IPS-18a (cell line): ENCODE results near the gene RAB34.

Source experiments
- H3K27ac ChIP-seq: one replicate; pipeline ENCODE4 v1.5.1; 2013; ENCODE audit warnings: low read length
- H3K27me3 ChIP-seq: one replicate; pipeline ENCODE4 v1.6.1; 2013; ENCODE audit warnings: mild to moderate bottlenecking, low read length; ENCODE audit not compliant: control insufficient read depth, insufficient read depth
- H3K36me3 ChIP-seq: one replicate; pipeline ENCODE4 v1.6.1; 2013; ENCODE audit warnings: low read depth, low read length; ENCODE audit not compliant: control insufficient read depth
- H3K4me1 ChIP-seq: one replicate; pipeline ENCODE4 v1.6.1; 2013; ENCODE audit warnings: low read depth, low read length; ENCODE audit not compliant: control insufficient read depth
- H3K4me3 ChIP-seq: one replicate; pipeline ENCODE4 v1.5.1; 2013; ENCODE audit warnings: low read length
- H3K9ac ChIP-seq: one replicate; pipeline ENCODE4 v1.6.1; 2013; ENCODE audit warnings: mild to moderate bottlenecking, low read length, moderate library complexity
- H3K9me3 ChIP-seq: one replicate; pipeline ENCODE4 v1.6.1; 2013; ENCODE audit warnings: low read depth, low read length; ENCODE audit not compliant: control insufficient read depth

RAB34 gene

DNA sequence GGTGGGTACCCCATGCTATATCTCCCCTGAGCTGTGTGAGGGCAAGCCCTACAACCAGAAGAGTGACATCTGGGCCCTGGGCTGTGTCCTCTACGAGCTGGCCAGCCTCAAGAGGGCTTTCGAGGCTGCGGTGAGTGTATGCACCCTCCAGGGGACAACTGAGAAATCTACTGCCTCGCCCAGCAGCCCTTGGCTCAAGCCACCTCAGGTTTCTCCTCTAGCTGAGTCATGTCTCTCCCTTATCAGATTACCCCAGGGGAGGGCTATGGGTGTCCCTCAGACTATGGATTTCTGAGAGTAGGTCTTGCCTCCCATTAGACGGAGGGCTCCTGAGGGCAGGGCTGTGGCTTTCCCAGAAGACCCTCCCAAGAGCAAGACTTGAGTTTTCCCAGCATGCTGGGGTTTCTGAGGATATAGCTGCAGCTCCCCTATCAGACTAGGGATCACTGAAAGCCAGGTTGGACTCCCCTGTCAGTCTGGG, 17.6 kb upstream of the RAB34 start:
- H3K27me3 ChIP-seq = no peaks in the 10 kb centered on the region

DNA sequence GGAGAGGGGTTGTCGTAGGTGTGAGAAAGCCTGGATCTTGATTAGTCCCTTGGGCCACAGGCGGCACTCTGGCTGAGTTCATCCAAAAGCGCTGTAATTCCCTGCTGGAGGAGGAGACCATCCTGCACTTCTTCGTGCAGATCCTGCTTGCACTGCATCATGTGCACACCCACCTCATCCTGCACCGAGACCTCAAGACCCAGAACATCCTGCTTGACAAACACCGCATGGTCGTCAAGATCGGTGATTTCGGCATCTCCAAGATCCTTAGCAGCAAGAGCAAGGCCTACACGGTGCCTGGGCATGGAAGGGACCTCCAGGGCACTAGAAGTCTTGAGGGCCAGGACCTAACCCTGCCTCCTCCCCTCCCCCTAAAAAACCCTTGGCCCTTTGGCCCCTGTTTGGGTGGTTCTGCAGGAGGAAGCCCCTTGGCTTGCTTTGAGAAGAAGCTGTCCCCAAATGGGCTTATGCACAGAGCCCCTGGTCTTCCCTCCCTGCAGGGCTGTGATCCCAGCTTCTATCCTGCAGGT, 17.1 kb upstream of the RAB34 start:
- peaks cover 4% of the 10 kb centered on the region for H3K36me3 ChIP-seq
- H3K27me3 ChIP-seq = no peaks in the 10 kb centered on the region
- no peak overlapping the region for H3K27ac ChIP-seq
- H3K4me3 ChIP-seq = no peak overlapping the region
- no peak overlapping the region for H3K9ac ChIP-seq
- H3K4me1 ChIP-seq = no peaks in the 10 kb centered on the region
- no peaks in the 10 kb centered on the region for H3K9me3 ChIP-seq

More for the DNA sequence above, 17.6 kb upstream of the RAB34 start:
- Histone ChIP-seq H3K36me3 (peaks cover 4% of the 10 kb centered on the region), H3K9ac (no peak overlapping the region), H3K27ac (no peak overlapping the region), H3K9me3 (no peaks in the 10 kb centered on the region), H3K4me3 (no peak overlapping the region), H3K4me1 (no peaks in the 10 kb centered on the region)

DNA sequence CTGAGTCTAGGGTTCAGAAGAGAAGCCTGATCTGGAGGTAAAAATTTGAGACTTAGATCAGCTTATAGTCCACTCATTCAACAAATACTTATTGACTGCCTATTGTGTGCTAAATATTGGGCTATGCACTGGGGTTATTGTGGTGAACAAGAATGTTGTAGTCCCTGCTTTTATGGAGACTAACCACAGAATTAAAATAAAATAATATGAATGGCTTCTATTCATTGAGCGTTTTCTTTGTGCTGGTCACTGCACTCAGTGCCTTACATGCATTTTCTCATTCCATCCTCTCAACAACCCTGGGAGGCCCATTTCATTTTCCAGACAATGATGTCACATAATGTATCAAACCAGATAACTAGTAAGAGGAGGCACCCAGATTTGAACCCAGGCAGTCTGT, 15.7 kb upstream of the RAB34 start:
- Histone ChIP-seq H3K27ac (no peak overlapping the region), H3K9ac (no peak overlapping the region), H3K9me3 (no peaks in the 10 kb centered on the region), H3K4me3 (no peak overlapping the region), H3K4me1 (no peaks in the 10 kb centered on the region), H3K27me3 (no peaks in the 10 kb centered on the region), H3K36me3 (no peaks in the 10 kb centered on the region)

DNA sequence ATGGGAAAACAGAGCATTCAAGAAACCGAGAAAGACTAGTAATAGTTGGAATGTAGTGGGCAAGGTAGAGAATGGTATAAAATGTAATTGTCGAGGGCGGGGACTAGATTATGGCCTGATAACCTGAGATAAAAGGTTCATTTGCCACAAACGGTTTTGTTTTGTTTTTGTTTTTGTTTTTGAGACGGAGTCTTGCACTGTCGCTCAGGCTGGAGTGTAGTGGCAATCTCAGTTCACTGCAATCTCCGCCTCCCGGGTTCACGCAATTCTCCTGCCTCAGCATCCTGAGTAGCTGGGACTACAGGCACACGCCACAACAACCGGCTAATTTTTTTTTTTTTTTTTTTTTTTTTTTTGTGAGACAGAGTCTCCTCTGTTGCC, 12.3 kb upstream of the RAB34 start:
- H3K9me3 ChIP-seq = no peaks in the 10 kb centered on the region
- no peaks in the 10 kb centered on the region for H3K27me3 ChIP-seq
- no peak overlapping the region for H3K9ac ChIP-seq
- H3K36me3 ChIP-seq = peaks cover 3% of the 10 kb centered on the region
- no peak overlapping the region for H3K4me3 ChIP-seq
- no peak overlapping the region for H3K27ac ChIP-seq
- peaks cover 3% of the 10 kb centered on the region for H3K4me1 ChIP-seq

DNA sequence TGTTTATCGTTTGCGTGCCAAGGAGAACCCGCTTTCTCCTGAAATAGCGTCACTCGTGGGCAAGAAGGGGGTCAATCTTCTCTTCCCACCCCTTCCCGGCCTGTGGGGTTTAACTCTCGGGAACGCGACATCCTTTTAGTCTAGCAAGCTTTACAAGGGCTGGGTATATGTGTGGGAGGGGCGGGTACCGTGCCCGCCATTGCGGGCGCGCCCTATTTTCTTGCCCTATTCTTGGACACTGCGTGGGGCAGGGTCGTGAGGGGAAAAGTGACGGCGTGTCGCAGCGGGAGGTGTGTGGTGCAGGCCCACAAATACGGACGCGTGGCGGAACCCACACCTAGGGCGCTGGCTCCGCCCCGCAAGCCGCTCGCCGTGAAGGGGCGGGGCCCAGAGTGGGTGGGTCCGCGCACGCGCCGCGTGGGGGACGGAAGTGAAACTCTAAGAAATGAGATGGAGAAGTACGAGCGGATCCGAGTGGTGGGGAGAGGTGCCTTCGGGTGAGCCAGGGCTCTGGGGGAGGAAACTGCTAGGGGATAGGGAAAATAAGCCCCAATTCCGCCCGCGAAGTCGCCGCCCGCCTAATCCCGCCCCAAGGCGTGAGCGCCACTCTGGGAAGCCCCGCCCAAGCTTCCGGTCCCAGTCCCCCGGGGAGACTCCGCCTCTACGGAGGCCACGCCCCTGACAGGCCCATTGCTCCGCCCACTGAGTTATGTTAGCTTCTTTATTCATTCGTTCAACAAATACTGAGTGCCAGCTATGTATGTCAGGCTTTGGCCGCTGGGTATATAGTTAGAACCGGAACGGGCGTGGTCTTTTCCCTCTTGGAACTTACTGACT, 10.9 kb upstream of the RAB34 start, which contains the start of gene NEK8:
Gene NEK8, plus strand, starts transcription at position 425 of the 837 bp plus-strand sequence. Its CDS starts 26 bp downstream, at position 451.
- H3K27me3 ChIP-seq = no peaks in the 10 kb centered on the region
- peaks cover 6% of the 10 kb centered on the region for H3K4me1 ChIP-seq
- H3K27ac ChIP-seq = peak within 1 kb of the TSS; percentile 83
- no peaks in the 10 kb centered on the region for H3K9me3 ChIP-seq
- peak within 1 kb of the TSS; percentile 84 for H3K9ac ChIP-seq
- peak within 1 kb of the TSS; percentile 96 for H3K4me3 ChIP-seq
- peaks cover 15% of the 10 kb centered on the region for H3K36me3 ChIP-seq

DNA sequence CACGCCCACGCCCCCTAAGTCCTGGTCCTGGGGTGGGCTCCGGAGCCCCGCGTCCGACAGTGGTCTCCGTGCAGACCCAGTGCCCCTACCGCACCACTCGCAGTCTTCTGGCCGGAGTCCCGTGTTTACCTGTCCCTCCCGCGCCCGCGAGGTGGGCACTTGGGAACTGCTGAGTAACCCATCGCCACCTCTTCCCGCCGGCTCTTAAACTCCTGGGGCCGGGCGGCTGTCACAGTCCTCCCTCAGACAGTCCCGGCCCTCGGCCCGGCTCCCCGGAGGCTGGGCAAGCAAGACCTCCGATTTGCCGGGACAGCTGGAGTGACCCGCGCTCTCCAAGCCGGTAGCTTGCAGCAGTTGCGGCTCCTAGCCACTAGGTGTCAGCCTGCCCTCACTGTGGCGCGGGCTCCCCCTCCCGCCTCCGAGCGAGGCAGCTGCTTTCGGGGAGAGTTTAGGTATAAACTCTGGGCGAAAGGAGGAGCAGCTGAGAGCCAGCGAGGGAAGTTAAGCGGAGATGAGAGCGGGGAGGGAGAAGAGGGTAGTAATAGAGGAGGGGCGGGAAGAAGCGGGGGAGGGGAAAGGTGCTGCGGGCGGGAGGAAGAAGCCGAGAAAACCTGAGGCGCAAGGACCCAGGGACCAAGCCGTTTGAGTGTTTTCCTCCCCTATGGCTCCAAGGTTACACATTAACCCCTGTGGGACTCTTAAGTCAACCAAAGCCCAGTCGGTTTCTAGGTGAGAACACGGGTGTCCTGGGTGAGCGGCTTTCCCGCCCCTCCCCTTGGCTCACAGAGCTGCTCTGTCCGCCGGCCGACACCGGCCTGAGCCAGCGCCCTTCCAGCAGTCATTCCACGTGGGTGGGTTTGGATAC, 9.2 kb upstream of the RAB34 start:
- Histone ChIP-seq H3K4me3 (peak overlapping the region; percentile 96), H3K9ac (peak overlapping the region; percentile 84), H3K36me3 (peaks cover 30% of the 10 kb centered on the region), H3K27ac (peak overlapping the region; percentile 66), H3K27me3 (no peaks in the 10 kb centered on the region), H3K9me3 (no peaks in the 10 kb centered on the region), H3K4me1 (peaks cover 15% of the 10 kb centered on the region)

DNA sequence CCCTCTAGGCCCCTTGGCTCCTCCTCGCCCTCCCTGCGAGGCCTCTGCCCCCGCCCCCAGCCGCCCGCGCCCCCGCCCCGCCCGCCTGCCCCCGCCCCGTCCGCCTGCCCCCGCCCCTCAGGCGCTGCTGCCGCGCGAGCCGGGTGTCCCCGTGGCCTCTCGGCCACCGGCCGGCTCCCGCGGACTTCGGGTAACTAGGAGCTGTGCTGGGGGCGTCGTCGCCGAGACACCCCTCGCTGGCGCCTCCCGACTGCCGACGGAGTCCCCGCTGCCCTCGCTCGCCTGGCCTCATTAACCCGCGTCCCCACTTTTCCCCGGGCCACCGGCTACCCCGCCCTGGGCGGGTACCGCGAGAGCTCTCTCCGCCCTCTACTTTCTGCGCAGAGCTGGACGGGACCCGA, 8.6 kb upstream of the RAB34 start, which contains the start of gene TLCD1:
Gene TLCD1, minus strand, starts transcription at position 8 of the 401 bp plus-strand sequence. CDS start 136 bp downstream, outside the sequence.
- Histone ChIP-seq H3K4me1 (peaks cover 21% of the 10 kb centered on the region), H3K4me3 (peak within 1 kb of the TSS; percentile 96), H3K9me3 (no peaks in the 10 kb centered on the region)

DNA sequence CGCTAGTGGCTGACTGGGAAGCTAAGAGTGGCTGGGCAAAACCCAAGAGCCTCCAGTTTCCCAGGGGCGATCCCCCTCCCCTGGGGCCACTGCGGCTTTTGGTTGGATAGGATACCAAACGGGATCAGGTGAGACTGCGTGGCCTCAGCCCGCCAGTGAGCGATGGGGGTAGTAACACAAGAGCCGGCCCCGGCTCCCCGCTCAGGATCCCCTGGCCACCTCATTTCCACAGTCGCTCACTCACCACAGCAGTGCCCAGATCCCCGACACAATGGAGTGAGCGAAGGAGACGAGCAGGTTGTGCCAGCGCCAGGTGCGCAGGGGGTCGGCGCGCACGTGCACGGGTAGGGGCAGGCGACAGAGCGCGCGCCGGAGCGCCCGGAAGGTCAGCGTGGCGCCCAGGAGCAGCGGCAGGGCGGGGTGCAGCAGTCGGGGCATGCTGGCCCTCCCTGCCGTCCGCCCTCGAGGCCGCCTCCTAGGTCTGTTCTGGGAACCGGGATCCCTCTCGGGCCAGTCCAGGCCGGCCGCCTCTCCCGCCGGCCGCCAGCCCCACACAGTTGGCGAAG, 8.1 kb upstream of the RAB34 start:
- Histone ChIP-seq H3K36me3 (peaks cover 41% of the 10 kb centered on the region), H3K27me3 (no peaks in the 10 kb centered on the region), H3K27ac (peak overlapping the region; percentile 54), H3K9me3 (no peaks in the 10 kb centered on the region), H3K9ac (peak overlapping the region; percentile 92), H3K4me1 (peaks cover 23% of the 10 kb centered on the region), H3K4me3 (peak overlapping the region; percentile 64)

More for the DNA sequence above, 8.6 kb upstream of the RAB34 start, which contains the start of gene TLCD1:
- Histone ChIP-seq H3K36me3 (peaks cover 36% of the 10 kb centered on the region), H3K27ac (peak within 1 kb of the TSS; percentile 66), H3K27me3 (no peaks in the 10 kb centered on the region), H3K9ac (peak within 1 kb of the TSS; percentile 92)

DNA sequence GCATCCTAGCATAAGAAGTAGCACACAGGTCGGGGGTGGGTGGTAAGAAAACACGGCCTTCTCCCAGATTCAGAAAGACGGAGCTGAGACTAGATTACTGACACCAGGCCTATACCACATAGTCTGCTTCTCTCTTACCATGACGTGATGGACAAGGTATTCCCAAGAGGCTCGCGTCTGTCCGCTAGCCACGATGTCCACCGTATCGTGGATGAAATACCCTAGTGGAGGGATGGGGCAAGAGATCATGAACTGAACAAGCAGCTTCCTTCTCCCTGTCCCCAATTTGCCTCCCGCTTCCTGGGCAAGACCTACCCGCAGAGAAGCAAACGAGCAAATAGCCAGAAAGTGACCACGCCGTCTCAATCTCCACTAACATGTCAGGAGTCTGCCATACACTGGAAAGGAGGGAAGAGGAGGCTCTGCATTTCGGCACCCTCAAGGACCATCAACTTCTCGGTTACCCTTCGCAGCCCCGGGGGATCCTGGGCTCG, 7.5 kb upstream of the RAB34 start:
- peak overlapping the region; percentile 92 for H3K9ac ChIP-seq
- H3K27me3 ChIP-seq = no peaks in the 10 kb centered on the region
- H3K4me3 ChIP-seq = peak overlapping the region; percentile 64
- peak overlapping the region; percentile 54 for H3K27ac ChIP-seq
- no peaks in the 10 kb centered on the region for H3K9me3 ChIP-seq
- peaks cover 23% of the 10 kb centered on the region for H3K4me1 ChIP-seq
- H3K36me3 ChIP-seq = peaks cover 44% of the 10 kb centered on the region

DNA sequence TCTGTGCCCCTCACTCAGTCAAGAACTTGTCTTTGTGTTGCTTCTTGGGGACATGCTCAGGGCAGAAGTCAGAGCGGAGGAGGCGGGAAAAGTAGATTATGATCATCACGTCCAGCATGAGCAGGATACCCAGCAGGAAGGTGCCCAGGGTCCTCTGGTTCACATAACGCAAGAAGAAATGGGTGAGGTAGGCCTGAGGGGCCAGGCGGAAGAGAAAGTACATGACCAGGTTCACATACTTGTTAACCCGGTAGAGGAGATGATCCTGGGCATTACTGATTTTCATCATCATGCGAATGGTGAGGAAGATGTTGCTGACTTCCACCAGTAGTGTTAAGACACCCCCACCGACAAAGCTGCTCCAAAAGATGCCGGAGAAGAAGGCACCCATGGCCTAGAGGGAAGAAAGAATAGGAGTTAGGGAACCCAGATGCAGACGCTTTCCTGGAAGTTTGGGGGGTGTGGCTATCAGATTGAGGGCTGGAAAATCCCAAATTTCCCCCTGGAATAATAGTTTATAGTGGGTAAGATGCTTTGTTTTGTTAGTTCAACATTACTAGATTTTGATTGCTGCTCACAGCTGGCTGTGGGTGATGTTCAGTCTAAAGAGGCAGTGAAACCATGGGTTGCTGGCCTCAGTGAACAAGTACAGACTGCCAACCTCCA, 7.0 kb upstream of the RAB34 start:
- Histone ChIP-seq H3K4me3 (peak overlapping the region; percentile 64), H3K4me1 (peaks cover 23% of the 10 kb centered on the region), H3K27me3 (no peaks in the 10 kb centered on the region), H3K9me3 (no peaks in the 10 kb centered on the region), H3K27ac (no peak overlapping the region), H3K9ac (peak overlapping the region; percentile 92), H3K36me3 (peaks cover 44% of the 10 kb centered on the region)
